OCI-LY1 (cell line): ENCODE results near the gene CSNK1E.

Experiments
- H2AFZ ChIP-seq: fragments of 200-600 bp; sonication (generic), shearing (Covaris generic); 2 replicates; pipeline ENCODE4 v1.6.0; 2014; ENCODE audit warnings: antibody characterized with exemption, mild to moderate bottlenecking, low read length
- H3F3A ChIP-seq: fragments of 200-600 bp; sonication (generic), shearing (Covaris generic); 2 replicates; pipeline ENCODE4 v1.6.0; 2014; ENCODE audit warnings: mild to moderate bottlenecking, antibody characterized with exemption, low read length, moderate library complexity; ENCODE audit not compliant: insufficient read depth
- H3K27ac ChIP-seq: fragments of 200-600 bp; sonication (generic); 2 replicates; pipeline ENCODE4 v1.5.1; 2014; ENCODE audit warnings: low read length, mixed run types, mild to moderate bottlenecking, low read depth; ENCODE audit not compliant: poor library complexity, severe bottlenecking
- H3K27me3 ChIP-seq: fragments of 200-600 bp; sonication (generic); 2 replicates; pipeline ENCODE4 v1.6.0; 2014; ENCODE audit warnings: antibody characterized with exemption, mild to moderate bottlenecking, low read length, moderate library complexity; ENCODE audit not compliant: insufficient read depth
- H3K36me3 ChIP-seq: fragments of 200-600 bp; sonication (generic); 2 replicates; pipeline ENCODE4 v1.6.1; 2014; ENCODE audit warnings: mild to moderate bottlenecking, antibody characterized with exemption, low read length, moderate library complexity, mixed read lengths; ENCODE audit not compliant: insufficient read depth
- H3K4me1 ChIP-seq: fragments of 200-600 bp; sonication (generic); 2 replicates; pipeline ENCODE4 v1.5.1; 2014; ENCODE audit warnings: mild to moderate bottlenecking, low read length, moderate library complexity; ENCODE audit not compliant: insufficient read depth, severe bottlenecking
- H3K4me2 ChIP-seq: fragments of 200-600 bp; sonication (generic), shearing (Covaris generic); 2 replicates; pipeline ENCODE4 v1.6.1; 2014; ENCODE audit warnings: low read length
- H3K4me3 ChIP-seq: fragments of 200-600 bp; sonication (generic); 2 replicates; pipeline ENCODE4 v1.5.1; 2014; ENCODE audit warnings: low read length, low read depth, mild to moderate bottlenecking, mixed read lengths; ENCODE audit not compliant: poor library complexity, severe bottlenecking
- H3K79me2 ChIP-seq: fragments of 200-600 bp; shearing (Covaris generic); 2 replicates; pipeline ENCODE4 v1.6.1; 2016; ENCODE audit warnings: mixed run types, low read length, mixed read lengths; ENCODE audit not compliant: insufficient read depth
- H3K9ac ChIP-seq: fragments of 200-600 bp; sonication (generic), shearing (Covaris generic); 2 replicates; pipeline ENCODE4 v1.6.1; 2014; ENCODE audit warnings: mild to moderate bottlenecking, low read length, mixed read lengths
- H3K9me2 ChIP-seq: fragments of 200-600 bp; sonication (generic), shearing (Covaris generic); 2 replicates; pipeline ENCODE4 v1.6.1; 2014; ENCODE audit warnings: low read depth, mild to moderate bottlenecking, low read length, mixed read lengths
- H3K9me3 ChIP-seq: fragments of 200-600 bp; shearing (Covaris generic); 2 replicates; pipeline ENCODE4 v1.6.1; 2014; ENCODE audit warnings: low read length, mixed read lengths
- H4K20me1 ChIP-seq: fragments of 200-600 bp; sonication (generic), shearing (Covaris generic); 2 replicates; pipeline ENCODE4 v1.6.0; 2016; ENCODE audit warnings: mild to moderate bottlenecking, low read length; ENCODE audit not compliant: insufficient read depth
- CTCF ChIP-seq: fragments of 200-600 bp; sonication (generic), shearing (Covaris generic); IDR thresholded peaks from 2 replicates; pipeline ENCODE4 v1.5.1; 2017; ENCODE audit warnings: mild to moderate bottlenecking, antibody characterized with exemption, low read length, moderate library complexity, mixed read lengths
- EZH2 ChIP-seq: fragments of 200-600 bp; sonication (generic), shearing (Covaris generic); IDR thresholded peaks from 2 replicates; pipeline ENCODE4 v1.8.0; 2017; ENCODE audit warnings: borderline replicate concordance, mixed run types, mild to moderate bottlenecking, antibody characterized with exemption, low read length, moderate library complexity, mixed read lengths

Gene CSNK1E

GRCh38 chr22:38296372-38296771, 20.9 kb downstream of the CSNK1E start:
- H4K20me1 ChIP-seq: no peaks in the 10 kb centered on the region
- no peak overlapping the region for H3K9ac ChIP-seq
- peaks cover 15% of the 10 kb centered on the region; the same call in 1 of the 2 replicates for H3K36me3 ChIP-seq

GRCh38 chr22:38295863-38296262, 21.4 kb downstream of the CSNK1E start:
- no peaks in the 10 kb centered on the region for H3F3A ChIP-seq
- H3K27ac ChIP-seq: no peak overlapping the region
- H4K20me1 ChIP-seq: no peaks in the 10 kb centered on the region

More at GRCh38 chr22:38296372-38296771, 20.9 kb downstream of the CSNK1E start:
- Histone ChIP-seq H3K4me2 (no peak overlapping the region), H3F3A (no peaks in the 10 kb centered on the region), H2AFZ (no peak overlapping the region), H3K4me3 (no peak overlapping the region), H3K27ac (no peak overlapping the region), H3K4me1 (no peaks in the 10 kb centered on the region), H3K27me3 (no peaks in the 10 kb centered on the region), H3K79me2 (no peaks in the 10 kb centered on the region), H3K9me3 (no peaks in the 10 kb centered on the region), H3K9me2 (no peaks in the 10 kb centered on the region)
- TF ChIP-seq CTCF (no peak), EZH2 (no peak)

GRCh38 chr22:38295339-38295738, 21.9 kb downstream of the CSNK1E start:
- Histone ChIP-seq H3K9me3 (no peaks in the 10 kb centered on the region), H3K27ac (no peak overlapping the region), H3K36me3 (peaks cover 11% of the 10 kb centered on the region; the same call in 1 of the 2 replicates), H3K27me3 (no peaks in the 10 kb centered on the region), H3F3A (no peaks in the 10 kb centered on the region), H3K79me2 (no peaks in the 10 kb centered on the region), H3K4me3 (no peak overlapping the region), H3K9me2 (no peaks in the 10 kb centered on the region), H3K4me1 (no peaks in the 10 kb centered on the region), H2AFZ (no peak overlapping the region), H3K4me2 (no peak overlapping the region), H4K20me1 (no peaks in the 10 kb centered on the region), H3K9ac (no peak overlapping the region)
- TF ChIP-seq EZH2 (no peak), CTCF (no peak)

More at GRCh38 chr22:38295863-38296262, 21.4 kb downstream of the CSNK1E start:
- Histone ChIP-seq H3K9me2 (no peaks in the 10 kb centered on the region), H3K9me3 (no peaks in the 10 kb centered on the region), H3K79me2 (no peaks in the 10 kb centered on the region), H3K4me1 (no peaks in the 10 kb centered on the region), H2AFZ (no peak overlapping the region), H3K4me2 (no peak overlapping the region), H3K9ac (no peak overlapping the region), H3K4me3 (no peak overlapping the region), H3K36me3 (peaks cover 15% of the 10 kb centered on the region; the same call in 1 of the 2 replicates), H3K27me3 (no peaks in the 10 kb centered on the region)
- no peak for TF ChIP-seq CTCF
- TF ChIP-seq EZH2: no peak
